Upper lobe of right lung (tissue), 1 donor: ENCODE measurements around the gene POLH. TPM values are rescaled to one million over a fixed set of nuclear protein-coding genes. Genes with fewer than 3 reads are reported as not detected.

Source experiments
- ATAC-seq: fragments of 200-7000 bp; cut with Tn5 transposase; one replicate; pipeline ENCODE4 v1.9.1; 2020; ENCODE audit warnings: mild to moderate bottlenecking, moderate library complexity
- DNase-seq: peaks from one replicate; pipeline ENCODE4 v3.0.0-alpha.2; 2020
- H3K27ac ChIP-seq: fragments of 200-600 bp; one replicate; pipeline ENCODE4 v1.8.0; 2022
- H3K27me3 ChIP-seq: fragments of 200-600 bp; one replicate; pipeline ENCODE4 v1.8.0; 2022; ENCODE audit warnings: mild to moderate bottlenecking
- H3K36me3 ChIP-seq: fragments of 200-600 bp; one replicate; pipeline ENCODE4 v1.8.0; 2022
- H3K4me1 ChIP-seq: fragments of 200-600 bp; one replicate; pipeline ENCODE4 v1.8.0; 2022
- H3K4me3 ChIP-seq: fragments of 200-600 bp; one replicate; pipeline ENCODE4 v1.8.0; 2022; ENCODE audit warnings: mild to moderate bottlenecking
- H3K9me3 ChIP-seq: fragments of 200-600 bp; one replicate; pipeline ENCODE4 v1.8.0; 2022
- CTCF ChIP-seq: fragments of 200-600 bp; IDR thresholded peaks from one replicate; pipeline ENCODE4 v1.8.0; 2022; ENCODE audit warnings: antibody characterized with exemption
- intact Hi-C: fragments of 100-400 bp; cut with DNase I; formaldehyde crosslinking; loops from one replicate; pipeline ENCODE4 v1.11.0; 2022
- total RNA-seq: library from RNA; stranded (reverse); fragmentation: NEBNext Ultra II Directional; extraction: Animal tissue kit (Norgen Biotek cat#: 25700); gene quantifications from one replicate; pipeline ENCODE4 v1.2.1, GENCODE V29; 2021
- donor health status: DM: no; HTN: yes; CAD: no; lungs with severe emphysema.

POLH gene
- total RNA-seq, 1 donor from 2014 or later: 21.4 TPM

GRCh38 chr6:43575105-43575771, 747 bp upstream of the POLH start:
- Histone ChIP-seq H3K36me3 (peaks cover 29% of the 10 kb centered on the region), H3K4me3 (peak overlapping the region; percentile 96), H3K4me1 (peaks cover 25% of the 10 kb centered on the region), H3K27ac (peak overlapping the region; percentile 71), H3K27me3 (no peaks in the 10 kb centered on the region), H3K9me3 (no peaks in the 10 kb centered on the region)
- peak; percentile 58 for ATAC-seq
- TF ChIP-seq CTCF: no peak
- peak; percentile 82 for DNase-seq
- intact Hi-C loops: no loop called here

- DNase-seq: no peak
- TF ChIP-seq CTCF: no peak
- no peak overlapping the region for H3K27ac ChIP-seq
- H3K4me1 ChIP-seq: peaks cover 25% of the 10 kb centered on the region
- no peaks in the 10 kb centered on the region for H3K27me3 ChIP-seq
- no peaks in the 10 kb centered on the region for H3K9me3 ChIP-seq
- peaks cover 16% of the 10 kb centered on the region for H3K36me3 ChIP-seq
- ATAC-seq: no peak
- H3K4me3 ChIP-seq: no peak overlapping the region
- intact Hi-C loops: no loop called here
Observed at GRCh38 chr6:43578748-43579147, 2.8 kb downstream of the POLH start.

GRCh38 chr6:43579171-43579570, 3.2 kb downstream of the POLH start:
- peaks cover 25% of the 10 kb centered on the region for H3K4me1 ChIP-seq
- H3K4me3 ChIP-seq: no peak overlapping the region
- H3K36me3 ChIP-seq: peaks cover 21% of the 10 kb centered on the region
- H3K27ac ChIP-seq: no peak overlapping the region
- no peak for ATAC-seq
- TF ChIP-seq CTCF: no peak
- no peak for DNase-seq
- no peaks in the 10 kb centered on the region for H3K9me3 ChIP-seq
- intact Hi-C loops: no loop called here
- no peaks in the 10 kb centered on the region for H3K27me3 ChIP-seq

- no peaks in the 10 kb centered on the region for H3K9me3 ChIP-seq
- H3K27ac ChIP-seq: no peak overlapping the region
- intact Hi-C loops: no loop called here
- TF ChIP-seq CTCF: no peak
- H3K4me3 ChIP-seq: no peak overlapping the region
- DNase-seq (no peak), ATAC-seq (no peak)
- no peaks in the 10 kb centered on the region for H3K27me3 ChIP-seq
- H3K4me1 ChIP-seq: peaks cover 7% of the 10 kb centered on the region
- H3K36me3 ChIP-seq: peaks cover 51% of the 10 kb centered on the region
Observed at GRCh38 chr6:43582911-43583310, 6.9 kb downstream of the POLH start.

GRCh38 chr6:43584892-43585570, 9.0 kb downstream of the POLH start:
- ATAC-seq: no peak
- Histone ChIP-seq H3K9me3 (no peaks in the 10 kb centered on the region), H3K36me3 (peaks cover 72% of the 10 kb centered on the region), H3K27ac (no peak overlapping the region), H3K4me3 (no peak overlapping the region), H3K4me1 (no peaks in the 10 kb centered on the region), H3K27me3 (no peaks in the 10 kb centered on the region)
- no peak for TF ChIP-seq CTCF
- DNase-seq: no peak
- intact Hi-C loops: no loop called here
